Activated gamma-delta T cell treated with Interleukin-2 at 50 U/mL for 16 hours (primary cell): ENCODE results near the gene PLXNA3.

Source experiments
- DNase-seq: peaks from one replicate; pipeline ENCODE4 v3.0.0-alpha.2; 2020

Gene PLXNA3

DNA sequence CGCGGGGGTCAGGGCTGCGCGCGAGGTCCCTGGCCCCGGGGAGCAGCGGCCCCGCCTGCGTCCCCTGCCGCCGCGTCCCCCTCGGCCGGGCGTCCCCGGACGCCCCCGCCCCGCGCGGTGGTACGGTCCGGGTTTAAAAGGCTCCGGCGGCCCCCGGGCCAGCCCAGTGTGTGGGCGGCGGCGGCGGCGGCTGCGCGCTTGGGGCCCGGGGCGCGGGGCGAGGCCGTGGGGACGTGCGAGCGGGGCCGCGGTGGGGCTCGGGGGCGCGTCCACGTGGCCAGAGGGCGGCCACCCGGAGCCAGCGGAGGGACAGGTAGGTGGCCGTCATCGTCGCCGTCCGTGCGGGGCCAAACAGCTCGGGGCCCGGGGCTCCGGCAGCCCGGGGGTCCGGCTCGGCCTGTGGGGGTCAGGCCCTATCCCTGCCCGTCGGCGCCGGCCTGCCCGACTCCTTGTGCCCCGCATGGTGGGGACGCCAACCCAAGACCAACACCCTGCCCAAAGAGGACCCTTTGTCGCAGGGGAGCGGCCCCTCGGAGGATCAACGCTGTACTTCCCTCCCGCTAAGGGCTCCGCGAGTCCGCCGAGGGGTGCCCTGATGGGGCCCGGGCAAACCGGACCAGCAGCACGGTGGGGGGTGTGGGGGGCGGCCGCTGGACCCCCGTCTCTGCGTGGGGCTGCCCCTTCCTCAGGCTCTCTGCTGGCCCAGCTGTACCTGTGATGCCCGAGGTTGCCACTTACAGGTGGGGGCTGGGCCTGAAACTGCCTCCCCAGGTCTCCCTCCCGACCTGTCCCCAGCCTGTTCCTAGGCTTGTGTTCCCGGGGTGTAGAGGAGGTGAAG is at the start of gene PLXNA3:
TSS of gene PLXNA3 (plus strand) at position 166 of the 838 bp plus-strand sequence. CDS start 1,903 bp downstream, outside the sequence.
- peak; percentile 63 for DNase-seq

DNA sequence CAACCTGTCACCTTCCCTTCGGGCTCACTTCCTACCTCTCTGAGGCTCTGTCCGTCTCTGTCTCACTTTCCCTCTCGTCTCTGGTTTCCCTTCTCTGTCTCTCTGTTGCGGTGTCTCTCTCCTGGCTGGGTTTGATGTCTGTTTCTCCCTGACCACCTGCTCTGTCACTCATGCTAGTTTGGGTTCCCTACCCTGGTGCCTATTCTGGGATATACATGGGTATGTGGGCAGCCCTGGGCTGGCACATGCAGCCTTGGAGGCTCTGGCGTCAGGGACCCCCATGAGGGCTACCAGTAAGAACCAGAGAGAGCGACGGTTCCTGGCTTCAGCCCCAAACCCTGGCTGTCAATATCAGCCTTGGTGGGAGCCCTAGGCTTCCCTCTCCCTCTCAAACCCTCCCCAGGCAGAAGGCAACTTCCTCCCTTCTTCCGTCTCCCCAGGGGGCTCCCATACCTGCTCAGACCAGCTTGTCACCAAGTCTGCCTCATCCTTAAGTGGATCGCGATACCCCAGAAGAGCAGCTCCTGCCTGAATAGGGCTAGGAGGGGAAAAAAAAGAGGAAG is 49.3 kb upstream of the PLXNA3 start:
- DNase-seq: no peak

DNA sequence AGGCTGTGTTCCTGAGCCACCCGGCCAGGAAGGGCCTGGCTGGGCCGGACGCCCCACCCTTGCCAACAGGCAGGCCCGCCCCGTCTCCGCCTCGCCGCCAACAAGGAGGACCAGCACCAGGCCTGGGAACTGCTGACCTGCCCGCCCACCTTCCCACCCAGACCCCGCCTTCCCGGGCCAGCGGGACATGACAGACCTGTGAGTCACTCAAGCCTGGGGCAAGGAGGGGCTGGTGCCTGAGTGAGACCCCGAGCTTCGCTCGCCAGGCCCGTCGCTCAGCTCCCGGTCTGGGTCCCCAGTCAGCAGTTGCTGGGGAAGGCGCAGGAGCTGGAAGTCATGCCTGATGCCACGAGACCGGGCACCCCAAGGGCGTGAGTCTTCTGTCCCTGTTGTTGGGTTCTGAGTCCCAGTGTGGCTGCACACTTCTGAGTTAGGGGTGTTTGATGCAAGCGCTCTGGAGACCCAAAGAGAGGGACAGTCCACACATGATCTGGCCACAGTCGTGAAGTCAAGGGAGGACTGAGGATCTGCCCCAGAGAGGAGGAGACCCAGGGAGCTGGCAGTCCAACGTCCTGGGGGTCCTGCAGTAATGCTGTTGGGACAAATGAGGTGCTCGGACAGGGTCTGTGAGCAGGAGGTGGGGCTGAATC is 48.7 kb upstream of the PLXNA3 start, which contains the start of gene DNASE1L1:
TSS of gene DNASE1L1 (minus strand) at position 33 of the 650 bp plus-strand sequence. CDS start 3,686 bp downstream, outside the sequence.
- DNase-seq: no peak

DNA sequence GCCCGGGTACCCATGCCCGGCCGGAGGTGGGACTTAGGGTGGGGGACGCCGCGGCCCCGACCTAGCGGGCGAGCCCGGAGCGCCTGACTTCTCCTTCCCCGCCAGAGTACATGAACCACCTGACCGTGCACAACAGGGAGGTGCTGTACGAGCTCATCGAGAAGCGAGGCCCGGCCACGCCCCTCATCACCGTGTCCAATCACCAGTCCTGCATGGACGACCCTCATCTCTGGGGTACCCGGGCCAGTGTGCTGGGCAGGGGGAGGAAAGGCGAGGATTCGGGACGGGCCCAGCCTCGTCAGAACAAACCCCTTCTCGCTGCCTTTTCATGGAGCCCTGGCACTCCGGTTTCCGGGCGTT is 46.1 kb upstream of the PLXNA3 start:
- peak; percentile 44 for DNase-seq

DNA sequence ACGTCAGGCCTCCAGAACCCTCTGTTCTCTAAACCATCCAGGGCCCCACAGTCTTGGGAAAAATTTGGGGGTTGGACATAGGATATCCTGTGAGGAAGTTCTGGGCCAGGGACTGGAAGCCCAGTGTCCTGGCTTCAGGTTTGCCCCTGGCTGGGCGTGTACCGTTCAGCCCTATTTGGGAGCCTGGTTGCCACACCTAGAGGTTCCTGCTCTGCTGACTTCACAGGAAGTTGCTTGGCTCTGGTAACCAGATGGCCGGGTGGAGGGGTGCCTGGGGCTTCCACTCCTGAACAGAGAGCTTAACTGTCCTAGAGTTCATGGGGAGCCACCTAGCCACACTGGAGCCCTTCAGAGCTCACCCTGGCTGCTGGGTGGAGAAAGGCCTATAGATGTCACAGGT is 45.6 kb upstream of the PLXNA3 start:
- DNase-seq: no peak

DNA sequence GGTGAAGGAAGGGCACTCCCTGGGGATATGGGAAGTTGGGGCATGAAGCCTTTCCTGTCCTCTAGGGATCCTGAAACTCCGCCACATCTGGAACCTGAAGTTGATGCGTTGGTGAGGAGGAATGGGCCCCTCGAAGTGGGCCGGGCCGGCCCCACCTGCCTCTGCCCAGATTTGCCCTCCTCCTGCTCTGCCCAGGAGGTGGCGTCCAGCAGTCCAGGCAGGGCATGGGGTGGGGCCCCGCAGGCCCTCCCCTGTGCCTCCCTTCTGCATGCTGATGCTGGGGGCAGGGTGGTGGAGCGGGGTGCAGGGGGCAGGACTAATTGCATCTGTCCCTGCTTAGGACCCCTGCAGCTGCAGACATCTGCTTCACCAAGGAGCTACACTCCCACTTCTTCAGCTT is 44.9 kb upstream of the PLXNA3 start:
- no peak for DNase-seq

DNA sequence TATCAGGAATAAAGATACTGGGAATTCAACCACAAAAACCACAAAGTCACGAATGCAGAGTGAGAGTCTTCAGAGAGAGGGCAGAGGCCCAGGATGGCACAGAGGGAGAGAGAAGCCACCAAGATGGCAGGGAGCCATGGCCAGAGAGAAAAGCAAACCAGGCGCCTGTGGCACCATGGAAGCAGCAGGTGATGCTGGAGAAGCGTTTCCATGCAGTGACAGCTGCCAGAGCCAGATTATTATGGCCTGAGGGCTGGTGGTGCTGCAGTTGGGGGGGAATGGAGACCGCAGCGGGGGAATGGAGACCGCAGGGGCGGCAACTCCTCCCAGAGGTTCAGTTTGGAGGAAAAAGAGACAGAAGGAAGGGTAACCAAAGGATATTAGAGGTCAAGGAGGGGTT is 40.9 kb upstream of the PLXNA3 start:
- DNase-seq: no peak

DNA sequence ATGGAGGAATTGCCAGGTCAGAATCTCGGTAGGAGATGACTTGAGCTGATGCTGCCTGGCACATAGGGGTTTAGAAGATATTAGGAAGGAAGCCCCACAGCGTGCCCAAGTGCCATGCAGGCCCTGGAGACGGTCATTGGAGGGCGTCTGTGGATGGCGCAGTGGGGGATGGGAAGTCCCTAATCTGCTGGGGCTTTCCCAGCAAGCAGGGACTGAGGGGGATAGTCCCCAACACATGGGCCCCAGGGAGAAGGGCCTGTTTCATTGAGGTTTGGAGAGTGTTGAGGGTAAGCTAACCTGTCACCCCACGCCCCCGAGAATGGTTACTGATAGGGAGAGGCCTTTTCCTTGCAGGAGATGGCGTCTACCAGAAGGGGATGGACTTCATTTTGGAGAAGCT is 38.9 kb upstream of the PLXNA3 start:
- no peak for DNase-seq

DNA sequence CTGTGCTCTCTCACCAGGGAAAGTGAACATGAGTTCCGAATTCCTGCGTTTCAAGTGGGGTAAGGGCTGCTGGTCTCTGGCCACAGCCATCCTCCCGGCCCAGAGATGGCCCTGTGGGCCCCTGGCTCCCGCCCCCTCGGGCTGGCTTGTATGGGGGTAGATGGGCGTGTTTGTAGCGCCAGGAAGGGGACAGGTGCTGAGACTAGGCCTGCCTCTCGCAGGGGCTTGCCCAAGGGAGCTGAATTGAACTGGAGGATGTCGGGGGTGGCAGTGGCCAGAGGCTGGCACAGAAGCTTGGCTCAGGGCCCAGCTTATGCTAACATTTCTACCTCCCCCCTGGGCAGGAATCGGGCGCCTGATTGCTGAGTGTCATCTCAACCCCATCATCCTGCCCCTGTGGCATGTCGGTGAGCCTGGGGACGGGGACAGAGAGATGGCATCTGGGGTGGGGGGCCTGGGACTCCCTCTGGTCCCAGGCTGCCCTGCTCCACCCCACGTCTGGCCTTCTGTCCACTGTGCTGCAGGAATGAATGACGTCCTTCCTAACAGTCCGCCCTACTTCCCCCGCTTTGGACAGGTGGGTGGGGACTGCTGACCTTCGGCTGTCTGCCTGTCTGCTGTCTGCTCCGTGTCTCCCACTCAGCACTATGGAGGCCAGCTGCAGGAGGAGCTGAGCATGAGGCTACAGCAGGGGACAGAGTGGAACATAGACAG is 38.2 kb upstream of the PLXNA3 start:
- no peak for DNase-seq

DNA sequence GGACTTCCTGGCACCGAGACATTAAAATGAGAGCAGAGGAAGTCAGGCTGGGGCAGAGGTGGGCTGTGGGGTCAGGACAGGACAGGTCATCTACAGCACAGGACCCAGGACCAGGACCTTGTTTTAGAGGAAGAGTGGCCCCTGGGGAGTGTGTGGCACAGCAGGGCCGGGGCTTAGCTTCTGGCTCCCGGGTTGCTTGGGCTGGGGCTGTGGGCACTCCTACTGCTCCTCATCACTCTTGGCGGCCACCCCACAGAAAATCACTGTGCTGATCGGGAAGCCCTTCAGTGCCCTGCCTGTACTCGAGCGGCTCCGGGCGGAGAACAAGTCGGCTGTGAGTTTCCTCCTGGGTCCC is 37.7 kb upstream of the PLXNA3 start:
- no peak for DNase-seq

DNA sequence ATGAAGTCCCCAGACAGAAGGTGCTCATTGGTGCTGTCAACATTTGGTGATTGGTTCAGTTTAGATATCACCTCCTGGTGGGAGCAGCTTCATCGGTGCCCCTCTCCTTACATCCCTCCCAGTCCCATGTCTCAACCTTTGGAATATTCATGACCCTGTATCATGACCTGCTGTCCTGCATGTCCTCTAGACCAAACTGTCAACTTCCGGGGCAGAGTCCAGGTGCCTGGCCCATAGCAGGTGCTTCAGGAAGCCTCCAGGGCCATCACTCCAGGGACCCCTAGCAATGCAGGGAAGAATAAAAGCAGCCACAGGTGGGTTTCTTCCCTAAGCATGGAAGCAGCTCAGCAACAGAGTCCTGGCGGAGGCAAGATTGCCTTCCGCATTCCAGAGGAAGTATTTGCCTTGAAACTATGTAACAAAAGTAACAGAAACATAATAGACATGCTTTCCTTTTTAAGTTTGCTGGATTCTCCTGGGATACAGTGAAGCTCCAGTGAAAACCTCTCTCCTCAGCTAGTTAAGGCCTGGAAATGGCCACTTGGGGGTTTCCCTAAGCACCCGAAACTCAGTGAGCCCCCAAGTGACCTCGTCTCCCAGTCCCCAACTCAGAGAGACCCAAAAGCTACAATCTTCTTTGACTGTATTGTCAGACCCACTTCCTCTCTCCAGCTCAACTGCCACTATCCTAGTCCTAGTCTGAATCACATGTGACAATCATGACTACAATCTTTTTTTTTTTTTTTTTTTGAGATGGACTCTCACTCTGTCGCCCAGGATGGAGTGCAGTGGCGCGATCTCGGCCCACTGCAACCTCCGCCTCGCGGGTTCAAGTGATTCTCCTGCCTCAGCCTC is 30.9 kb upstream of the PLXNA3 start:
- no peak for DNase-seq

DNA sequence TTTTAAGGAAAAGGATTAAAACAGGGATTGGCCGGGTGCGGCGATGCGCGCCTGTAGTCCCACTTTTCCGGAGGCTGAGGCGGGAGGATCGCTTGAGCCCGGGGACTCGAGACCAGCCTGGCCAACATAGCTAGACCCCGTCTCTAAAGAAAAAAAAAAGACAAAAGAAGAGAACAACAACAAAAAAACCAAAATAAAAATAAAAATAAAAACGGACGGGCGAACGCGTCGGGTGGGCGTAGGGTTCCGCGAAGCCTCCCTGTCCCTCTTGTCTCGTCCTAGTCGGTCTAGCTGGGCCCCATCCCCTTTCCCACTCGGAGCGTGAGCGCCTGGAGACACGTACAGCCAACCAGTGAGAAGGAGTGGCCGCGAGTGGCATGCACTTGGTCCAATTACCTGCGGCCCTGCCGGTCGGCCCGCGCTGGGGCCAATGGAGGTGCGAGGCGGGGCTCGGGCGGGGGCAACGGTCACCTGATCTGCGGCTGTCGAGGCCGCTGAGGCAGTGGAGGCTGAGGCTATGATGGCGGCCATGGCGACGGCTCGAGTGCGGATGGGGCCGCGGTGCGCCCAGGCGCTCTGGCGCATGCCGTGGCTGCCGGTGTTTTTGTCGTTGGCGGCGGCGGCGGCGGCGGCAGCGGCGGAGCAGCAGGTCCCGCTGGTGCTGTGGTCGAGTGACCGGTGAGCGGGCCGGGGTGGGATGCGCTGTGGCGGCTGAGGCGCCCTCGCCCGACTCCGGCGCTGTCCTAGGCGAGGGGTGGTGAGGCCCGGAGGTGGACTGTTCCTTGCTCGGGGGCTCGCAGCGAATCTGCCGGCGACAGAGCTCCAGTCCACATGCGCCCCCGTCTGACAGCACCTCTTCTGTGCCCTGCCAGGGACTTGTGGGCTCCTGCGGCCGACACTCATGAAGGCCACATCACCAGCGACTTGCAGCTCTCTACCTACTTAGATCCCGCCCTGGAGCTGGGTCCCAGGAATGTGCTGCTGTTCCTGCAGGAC is 29.6 kb upstream of the PLXNA3 start, which contains the start of gene ATP6AP1:
TSS of gene ATP6AP1 (plus strand) at position 502 of the 996 bp plus-strand sequence. CDS start at position 518, 16 bp downstream.
- DNase-seq: peak; percentile 86

DNA sequence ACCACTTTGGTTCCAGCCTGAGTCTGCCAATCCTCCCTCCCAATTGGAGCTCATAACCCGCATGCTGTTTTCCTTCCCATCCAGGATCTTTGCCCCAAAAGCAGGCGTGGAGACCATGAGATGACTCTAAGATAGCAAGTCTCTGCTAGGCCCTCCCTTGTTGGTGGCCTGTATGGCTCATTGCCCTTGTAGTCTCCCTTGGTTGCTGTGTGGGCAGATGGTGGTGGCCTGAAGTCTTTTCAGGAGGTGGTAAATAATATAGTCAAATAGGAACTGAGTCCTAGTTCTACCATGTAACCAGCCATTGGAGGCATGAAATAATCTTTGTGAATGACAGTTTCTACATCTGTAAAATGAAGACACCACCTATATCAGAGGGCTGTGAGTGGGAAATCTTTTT is 28.4 kb upstream of the PLXNA3 start:
- DNase-seq: no peak

DNA sequence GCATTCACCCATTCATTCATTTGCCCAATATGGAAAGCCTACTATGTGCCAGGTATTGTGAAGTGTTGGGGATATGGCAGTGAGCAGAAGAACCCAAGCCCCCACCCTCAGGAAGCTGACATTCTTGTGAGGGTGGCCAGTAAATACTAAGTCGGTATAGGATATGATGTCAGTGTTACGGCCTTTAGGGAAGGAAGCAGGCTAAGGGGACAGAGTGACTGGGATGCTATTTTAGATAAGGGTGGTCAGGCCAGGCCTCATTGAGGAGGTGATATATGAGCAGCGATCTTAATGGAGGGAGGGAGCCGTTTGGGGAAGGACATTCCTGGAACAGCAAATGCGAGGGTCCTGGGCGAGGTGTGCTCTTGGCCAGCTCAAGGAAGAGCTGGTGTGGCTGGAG is 27.6 kb upstream of the PLXNA3 start:
- no peak for DNase-seq

DNA sequence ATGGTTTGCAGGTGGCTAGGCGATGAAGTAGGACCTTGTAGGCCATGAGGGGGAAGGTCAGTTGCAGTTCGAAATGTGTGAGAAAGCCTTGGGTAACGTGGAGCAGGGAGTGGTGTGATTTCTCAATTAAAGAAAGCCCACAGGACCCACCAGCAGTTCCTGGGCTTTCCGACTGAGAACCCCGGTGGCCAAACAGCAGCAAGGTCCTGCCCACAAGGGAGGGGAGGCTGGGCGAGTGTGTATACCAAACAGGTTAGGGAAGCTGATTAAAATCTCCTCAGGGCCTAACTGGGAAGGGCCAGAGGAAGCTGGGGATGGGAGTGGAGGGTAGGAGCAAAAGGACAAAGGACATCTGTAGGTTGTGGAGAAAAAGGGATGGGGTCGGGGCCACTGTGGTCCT is 27.2 kb upstream of the PLXNA3 start:
- DNase-seq: no peak

DNA sequence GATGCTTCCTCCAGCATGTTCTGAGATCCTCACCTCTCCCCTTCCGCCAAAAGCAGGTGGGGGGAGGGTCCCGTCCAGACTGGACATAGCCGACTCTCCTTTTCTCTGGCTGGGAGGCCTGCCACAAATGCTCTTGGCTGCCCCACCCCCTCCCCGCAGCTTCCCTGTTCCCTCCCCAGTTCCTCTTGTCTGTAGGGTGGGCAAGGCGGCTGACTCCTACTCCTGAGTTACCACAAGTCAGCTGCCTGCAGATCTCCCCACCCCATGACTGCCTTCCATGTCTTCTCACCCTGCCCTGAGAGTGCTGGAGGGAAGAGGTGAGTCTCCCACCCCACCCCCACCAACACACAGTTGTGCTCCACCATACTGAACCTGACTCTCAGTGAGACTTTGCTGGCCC is 26.7 kb upstream of the PLXNA3 start:
- DNase-seq: no peak

DNA sequence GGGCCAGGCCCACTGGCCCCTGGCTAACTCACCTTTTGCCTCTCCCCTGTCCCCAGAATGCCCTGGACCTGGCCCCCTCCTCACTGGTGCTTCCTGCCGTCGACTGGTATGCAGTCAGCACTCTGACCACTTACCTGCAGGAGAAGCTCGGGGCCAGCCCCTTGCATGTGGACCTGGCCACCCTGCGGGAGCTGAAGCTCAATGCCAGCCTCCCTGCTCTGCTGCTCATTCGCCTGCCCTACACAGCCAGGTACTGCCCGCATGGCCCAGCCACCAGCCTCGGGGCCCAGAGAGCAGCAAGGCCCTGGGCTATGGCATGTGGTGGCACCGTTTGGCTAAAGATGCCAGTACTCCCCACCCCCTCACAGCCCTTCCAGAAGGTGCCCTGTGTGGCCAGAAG is 25.9 kb upstream of the PLXNA3 start:
- no peak for DNase-seq

DNA sequence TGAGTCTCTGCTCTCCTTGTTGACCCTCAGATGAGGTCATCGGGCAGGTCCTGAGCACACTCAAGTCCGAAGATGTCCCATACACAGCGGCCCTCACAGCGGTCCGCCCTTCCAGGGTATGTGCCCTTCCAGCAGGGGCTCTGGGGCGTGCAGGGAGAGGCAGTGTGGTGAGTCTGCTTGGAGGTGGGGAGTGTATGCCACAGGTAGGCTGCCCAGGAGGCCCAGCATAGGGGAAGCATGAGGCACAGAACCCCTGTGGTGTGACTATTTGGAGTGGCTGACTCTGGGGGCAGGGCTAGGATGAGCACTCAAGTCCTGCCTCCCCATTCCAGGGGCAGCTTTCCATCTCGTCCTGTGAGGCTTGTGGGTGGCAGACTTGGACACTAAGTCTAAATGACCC is 24.5 kb upstream of the PLXNA3 start:
- DNase-seq: no peak

DNA sequence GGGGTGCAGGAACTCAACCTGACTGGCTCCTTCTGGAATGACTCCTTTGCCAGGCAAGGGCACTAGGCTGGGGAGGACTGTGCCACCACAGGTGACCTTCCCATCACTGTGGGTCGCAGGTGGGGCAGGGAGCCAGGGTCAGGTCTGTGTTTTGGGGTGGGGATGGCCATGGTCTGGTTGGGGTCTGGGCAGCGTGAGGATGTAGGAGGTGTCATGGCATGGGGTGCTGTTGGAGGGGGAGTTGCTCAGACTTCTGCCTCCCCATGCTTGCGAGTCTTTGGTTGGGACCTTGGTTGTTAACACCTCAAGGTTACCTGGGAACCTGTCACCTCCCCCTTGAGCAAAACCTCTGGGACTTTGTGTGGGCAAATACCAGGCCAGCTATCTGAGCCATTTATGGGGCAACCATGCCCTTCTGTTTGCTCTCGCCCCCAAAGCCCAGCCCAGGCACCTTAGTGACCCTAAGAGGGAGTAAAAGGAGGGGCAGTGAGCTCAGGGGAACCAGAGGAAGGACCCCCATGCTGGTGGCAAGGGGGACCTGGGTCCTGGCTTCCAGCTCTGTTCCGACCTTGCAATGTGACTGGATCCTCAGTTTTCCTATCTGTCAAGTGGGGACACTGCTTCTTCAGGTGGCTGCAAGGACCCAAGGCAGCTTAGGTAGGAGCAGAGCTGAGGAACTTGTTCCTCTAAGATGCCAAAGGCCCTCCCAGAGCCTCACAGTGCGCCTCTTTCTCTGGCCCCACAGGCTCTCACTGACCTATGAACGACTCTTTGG is 23.5 kb upstream of the PLXNA3 start:
- no peak for DNase-seq

DNA sequence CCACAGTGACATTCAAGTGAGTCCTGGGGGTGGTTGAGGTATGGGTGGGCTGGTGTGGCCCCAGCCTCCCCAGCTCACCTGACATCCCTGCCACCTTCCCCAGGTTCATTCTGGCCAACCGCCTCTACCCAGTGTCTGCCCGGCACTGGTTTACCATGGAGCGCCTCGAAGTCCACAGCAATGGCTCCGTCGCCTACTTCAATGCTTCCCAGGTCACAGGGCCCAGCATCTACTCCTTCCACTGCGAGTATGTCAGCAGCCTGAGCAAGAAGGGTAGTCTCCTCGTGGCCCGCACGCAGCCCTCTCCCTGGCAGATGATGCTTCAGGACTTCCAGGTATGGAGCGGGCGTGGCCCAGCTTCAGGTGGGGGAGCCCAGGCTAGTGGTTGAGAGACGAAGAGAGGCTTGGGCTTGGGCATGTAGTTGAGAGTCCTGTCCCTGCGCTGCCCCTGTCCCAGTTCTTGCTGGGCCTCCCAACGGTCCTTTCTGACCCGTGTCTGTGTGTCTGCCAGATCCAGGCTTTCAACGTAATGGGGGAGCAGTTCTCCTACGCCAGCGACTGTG is 22.8 kb upstream of the PLXNA3 start:
- no peak for DNase-seq
